SK-N-MC (cell line): ENCODE data around the gene GABRB2.

Experiments used
- EZH2 ChIP-seq: fragments of 200-600 bp; sonication (generic); IDR thresholded peaks from one replicate; pipeline ENCODE4 v1.6.1; 2017; ENCODE audit warnings: antibody characterized with exemption
- FOXP2 ChIP-seq: optimal IDR thresholded peaks from 2 replicates; pipeline ENCODE3; 2011; ENCODE audit warnings: mild to moderate bottlenecking, moderate library complexity; ENCODE audit not compliant: insufficient read depth; ENCODE audit errors: extremely low read length, control extremely low read depth

GRCh38 chr5:161311965-161312364, 234.6 kb downstream of the GABRB2 start:
- no peak for TF ChIP-seq FOXP2
- TF ChIP-seq EZH2, result no peak
